Activated CD4-positive, alpha-beta T cell treated with anti-CD3 and anti-CD28 coated beads, Interleukin-2, amount 10 ng/mL, durations not matched to agents 24 days and 14 days (primary cell): ENCODE data around the gene WDR89. TPM values are rescaled to one million over a fixed set of nuclear protein-coding genes. Genes with fewer than 3 reads are reported as not detected.
A peak's percentile ranks its signal among the peaks of the same experiment; 100 is the strongest.
"Not testable (repeated sequence)": the region's sequence is repeated elsewhere in the genome, so short reads cannot be mapped to it uniquely, and the experiment has no call there.

Experiments used
- DNase-seq: peaks from one replicate; pipeline ENCODE4 v3.0.0; 2022
- H3K27ac Mint-ChIP-seq: one replicate; pipeline ENCODE4 v1.8.0; 2022; ENCODE audit warnings: mild to moderate bottlenecking, mixed read lengths
- H3K27me3 Mint-ChIP-seq: one replicate; pipeline ENCODE4 v1.8.0; 2022; ENCODE audit warnings: mixed read lengths
- H3K36me3 Mint-ChIP-seq: one replicate; pipeline ENCODE4 v1.8.0; 2022; ENCODE audit warnings: low read depth, mild to moderate bottlenecking, mixed read lengths
- H3K4me1 Mint-ChIP-seq: one replicate; pipeline ENCODE4 v1.8.0; 2021; ENCODE audit warnings: mixed read lengths
- H3K4me3 Mint-ChIP-seq: one replicate; pipeline ENCODE4 v1.8.0; 2022; ENCODE audit warnings: mild to moderate bottlenecking, moderate library complexity, mixed read lengths
- H3K9me3 Mint-ChIP-seq: one replicate; pipeline ENCODE4 v1.8.0; 2021; ENCODE audit warnings: mixed read lengths
- intact Hi-C: fragments of 100-400 bp; cut with micrococcal nuclease; formaldehyde crosslinking; loops from one replicate; pipeline ENCODE4 v1.15.1; 2023
- total RNA-seq: library from RNA; stranded (reverse); gene quantifications from 2 replicates; pipeline ENCODE4 v1.2.3, GENCODE V29; 2022

Gene WDR89
- total RNA-seq, 1 donor from 2014 or later: 33.1 TPM

GRCh38 chr14:63642229-63642611 is 549 bp upstream of the WDR89 start:
- Mint-ChIP-seq H3K9me3 (no peaks in the 10 kb centered on the region), H3K27me3 (no peaks in the 10 kb centered on the region), H3K36me3 (peaks cover 21% of the 10 kb centered on the region), H3K4me3 (peak overlapping the region; percentile 86), H3K4me1 (peaks cover 19% of the 10 kb centered on the region), H3K27ac (peak overlapping the region; percentile 93)
- intact Hi-C loops: loop anchor here (1.0 to 5.0 kb wide), 6 partner anchors 85 to 899 kb away; partner anchors contain the start of genes HSPA2, MTHFD1 and PPP2R5E
- peak; percentile 95 for DNase-seq

DNA sequence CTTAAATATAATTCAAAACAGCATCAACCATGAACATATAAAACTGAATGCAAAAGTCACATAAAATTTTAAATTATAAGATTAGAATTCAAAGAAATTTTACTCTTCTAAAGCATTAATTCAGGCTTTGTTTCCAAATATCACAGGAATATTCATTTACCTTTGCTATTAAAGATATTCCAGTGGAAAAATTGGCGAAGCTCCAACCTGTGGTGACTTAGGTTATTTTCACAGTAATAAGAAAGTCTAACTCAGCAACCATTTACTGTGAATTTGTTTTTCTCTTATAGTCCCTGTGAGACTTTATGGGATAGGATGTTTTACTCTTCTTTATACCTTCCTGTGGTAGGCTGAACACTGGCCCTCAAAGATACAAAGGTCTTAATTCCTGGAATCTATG is 3.2 kb downstream of the WDR89 start:
- intact Hi-C loops: no loop called here
- Mint-ChIP-seq H3K9me3 (peaks cover 24% of the 10 kb centered on the region), H3K4me1 (peaks cover 35% of the 10 kb centered on the region), H3K27ac (peak overlapping the region; percentile 54), H3K4me3 (peak overlapping the region; percentile 51), H3K27me3 (no peaks in the 10 kb centered on the region), H3K36me3 (peaks cover 45% of the 10 kb centered on the region)
- no peak for DNase-seq

GRCh38 chr14:63636094-63636635 is 5.5 kb downstream of the WDR89 start:
- peaks cover 35% of the 10 kb centered on the region for H3K4me1 Mint-ChIP-seq
- H3K36me3 Mint-ChIP-seq: peaks cover 45% of the 10 kb centered on the region
- H3K4me3 Mint-ChIP-seq, H3K27ac Mint-ChIP-seq, intact Hi-C loops, DNase-seq, H3K27me3 Mint-ChIP-seq: not testable (repeated sequence)
- H3K9me3 Mint-ChIP-seq: peaks cover 24% of the 10 kb centered on the region

GRCh38 chr14:63633801-63634200 is 7.9 kb downstream of the WDR89 start:
- H3K27me3 Mint-ChIP-seq: no peaks in the 10 kb centered on the region
- H3K27ac Mint-ChIP-seq: no peak overlapping the region
- peaks cover 43% of the 10 kb centered on the region for H3K36me3 Mint-ChIP-seq
- H3K9me3 Mint-ChIP-seq: peaks cover 24% of the 10 kb centered on the region
- no peak for DNase-seq
- H3K4me3 Mint-ChIP-seq: no peak overlapping the region
- H3K4me1 Mint-ChIP-seq: peaks cover 22% of the 10 kb centered on the region
- intact Hi-C loops: loop anchor here (2.0 kb wide), 1 partner anchor 245 kb away; no protein-coding TSS in a partner anchor

GRCh38 chr14:63632932-63633514 is 8.6 kb downstream of the WDR89 start:
- H3K27ac Mint-ChIP-seq: no peak overlapping the region
- intact Hi-C loops: loop anchor here (2.0 kb wide), 1 partner anchor 244 kb away; no protein-coding TSS in a partner anchor
- peak; percentile 62 for DNase-seq
- H3K36me3 Mint-ChIP-seq: peaks cover 38% of the 10 kb centered on the region
- peaks cover 24% of the 10 kb centered on the region for H3K9me3 Mint-ChIP-seq
- peaks cover 18% of the 10 kb centered on the region for H3K4me1 Mint-ChIP-seq
- H3K27me3 Mint-ChIP-seq: no peaks in the 10 kb centered on the region
- H3K4me3 Mint-ChIP-seq: no peak overlapping the region

DNA sequence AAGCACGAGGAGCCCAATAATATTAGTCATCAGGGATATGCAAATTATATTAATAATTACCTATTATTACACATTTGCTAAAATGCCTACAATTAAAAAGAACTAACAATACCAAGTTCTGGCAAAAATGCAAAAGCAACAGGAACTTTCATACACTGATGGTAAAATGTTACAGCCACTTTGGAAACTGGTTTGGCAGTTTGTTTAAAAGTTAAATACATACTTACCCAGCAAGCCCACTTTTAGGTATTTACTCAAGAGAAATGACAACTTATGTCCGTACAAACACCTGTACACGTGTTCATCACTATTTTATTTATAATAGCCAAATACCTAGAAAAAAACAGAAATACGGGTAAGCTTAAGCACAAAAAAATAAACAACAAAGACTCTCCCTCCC is 17.0 kb downstream of the WDR89 start:
- H3K4me3 Mint-ChIP-seq: no peak overlapping the region
- H3K36me3 Mint-ChIP-seq: peaks cover 35% of the 10 kb centered on the region
- intact Hi-C loops: no loop called here
- H3K4me1 Mint-ChIP-seq: peaks cover 10% of the 10 kb centered on the region
- no peaks in the 10 kb centered on the region for H3K9me3 Mint-ChIP-seq
- H3K27me3 Mint-ChIP-seq: no peaks in the 10 kb centered on the region
- no peak overlapping the region for H3K27ac Mint-ChIP-seq
- no peak for DNase-seq

DNA sequence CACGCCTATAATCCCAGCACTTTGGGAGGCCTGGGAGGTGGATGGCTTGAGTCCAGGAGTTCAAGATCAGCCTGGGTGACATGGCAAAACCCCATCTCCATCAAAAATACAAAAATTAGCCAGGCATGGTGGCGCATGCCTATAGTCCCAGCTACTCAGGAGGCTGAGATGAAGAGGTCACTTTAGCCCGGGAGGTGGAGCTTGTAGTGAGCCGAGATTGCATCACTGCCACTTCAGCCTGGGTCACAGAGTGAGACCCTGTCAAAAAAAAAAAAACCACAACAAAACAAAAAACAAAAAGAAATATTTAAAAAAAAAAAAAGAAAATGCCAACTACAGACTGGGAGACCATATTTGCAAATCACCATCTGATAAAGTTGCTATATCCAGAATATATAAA is 17.5 kb downstream of the WDR89 start:
- Mint-ChIP-seq H3K36me3 (peaks cover 31% of the 10 kb centered on the region), H3K27me3 (no peaks in the 10 kb centered on the region), H3K4me3 (no peak overlapping the region), H3K4me1 (peaks cover 10% of the 10 kb centered on the region), H3K27ac (no peak overlapping the region), H3K9me3 (no peaks in the 10 kb centered on the region)
- DNase-seq: no peak
- intact Hi-C loops: no loop called here

DNA sequence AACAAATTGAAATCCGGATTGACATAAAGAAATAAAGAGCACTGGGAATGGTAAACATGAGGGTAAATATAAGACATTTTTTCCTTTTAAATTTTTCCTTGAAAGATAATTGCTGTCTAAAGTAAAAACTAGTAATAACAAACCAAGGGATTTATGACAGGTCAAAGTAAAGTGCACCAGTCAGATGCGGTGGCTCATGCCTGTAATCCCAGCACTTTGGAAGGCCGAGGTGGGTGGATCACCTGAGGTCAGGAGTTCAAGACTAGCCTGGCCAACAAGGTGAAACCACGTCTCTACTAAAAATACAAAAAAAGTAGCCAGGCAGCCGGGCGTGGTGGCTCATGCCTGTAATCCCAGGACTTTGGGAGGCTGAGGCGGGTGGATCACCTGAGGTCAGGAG is 19.7 kb downstream of the WDR89 start:
- H3K4me3 Mint-ChIP-seq, H3K9me3 Mint-ChIP-seq, DNase-seq, intact Hi-C loops, H3K27ac Mint-ChIP-seq, H3K27me3 Mint-ChIP-seq: not testable (repeated sequence)
- Mint-ChIP-seq H3K36me3 (peaks cover 38% of the 10 kb centered on the region), H3K4me1 (peaks cover 16% of the 10 kb centered on the region)

GRCh38 chr14:63616015-63616414 is 25.7 kb downstream of the WDR89 start:
- Mint-ChIP-seq H3K9me3 (no peaks in the 10 kb centered on the region), H3K4me3 (no peak overlapping the region), H3K27ac (no peak overlapping the region), H3K4me1 (peaks cover 21% of the 10 kb centered on the region), H3K27me3 (no peaks in the 10 kb centered on the region), H3K36me3 (peaks cover 28% of the 10 kb centered on the region)
- no peak for DNase-seq
- intact Hi-C loops: no loop called here

GRCh38 chr14:63614679-63615363 is 26.9 kb downstream of the WDR89 start:
- no peak overlapping the region for H3K27ac Mint-ChIP-seq
- peaks cover 28% of the 10 kb centered on the region for H3K36me3 Mint-ChIP-seq
- no peaks in the 10 kb centered on the region for H3K9me3 Mint-ChIP-seq
- no peak overlapping the region for H3K4me3 Mint-ChIP-seq
- peaks cover 20% of the 10 kb centered on the region for H3K4me1 Mint-ChIP-seq
- H3K27me3 Mint-ChIP-seq: no peaks in the 10 kb centered on the region
- no peak for DNase-seq
- intact Hi-C loops: no loop called here

GRCh38 chr14:63611078-63611477 is 30.6 kb downstream of the WDR89 start:
- Mint-ChIP-seq H3K4me1 (peaks cover 8% of the 10 kb centered on the region), H3K9me3 (peaks cover 3% of the 10 kb centered on the region), H3K4me3 (no peak overlapping the region), H3K27me3 (no peaks in the 10 kb centered on the region), H3K36me3 (peaks cover 18% of the 10 kb centered on the region), H3K27ac (no peak overlapping the region)
- DNase-seq: no peak
- intact Hi-C loops: no loop called here

DNA sequence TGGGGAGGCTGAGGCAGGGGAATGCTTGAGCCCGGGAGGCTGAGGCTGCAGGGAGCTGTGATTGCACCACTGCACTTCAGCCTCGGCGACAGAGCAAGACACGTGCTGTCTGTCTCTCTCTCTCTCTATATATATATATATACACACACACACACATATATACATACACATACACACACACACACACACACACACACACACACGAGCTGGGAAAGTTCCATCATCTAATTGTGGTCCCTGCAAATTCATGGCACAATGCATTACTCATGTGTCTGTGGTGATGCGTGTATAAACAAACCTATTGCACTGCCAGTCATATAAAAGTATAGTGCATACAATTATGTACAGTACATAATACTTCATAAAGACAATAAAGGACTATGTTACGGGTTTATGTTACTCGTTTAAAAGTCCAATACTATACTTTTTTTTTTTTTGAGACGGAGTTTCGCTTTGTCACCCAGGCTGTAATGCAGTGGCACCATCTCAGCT is 36.6 kb downstream of the WDR89 start:
- intact Hi-C loops: no loop called here

DNA sequence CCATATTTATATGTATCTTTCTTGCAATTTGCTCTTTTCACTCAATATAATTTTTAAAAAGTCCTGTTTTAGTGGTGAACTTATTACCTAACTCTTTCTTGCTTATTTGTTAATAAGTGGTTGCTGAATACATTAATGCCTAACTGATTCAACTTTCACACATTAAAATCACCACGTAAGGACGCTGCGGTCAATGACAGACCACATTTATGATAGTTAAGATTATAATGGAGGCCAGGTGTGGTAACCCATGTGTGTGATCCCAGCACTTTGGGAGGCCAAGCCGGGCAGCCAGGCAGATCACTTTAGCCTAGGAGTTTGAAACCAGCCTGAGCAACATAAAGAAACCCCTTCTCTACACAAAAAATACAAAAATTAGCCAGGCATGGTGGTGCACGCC is 37.0 kb downstream of the WDR89 start:
- H3K36me3 Mint-ChIP-seq: peaks cover 39% of the 10 kb centered on the region
- peaks cover 3% of the 10 kb centered on the region for H3K9me3 Mint-ChIP-seq
- intact Hi-C loops: no loop called here
- H3K27me3 Mint-ChIP-seq: no peaks in the 10 kb centered on the region
- DNase-seq: no peak
- H3K4me3 Mint-ChIP-seq: no peak overlapping the region
- H3K27ac Mint-ChIP-seq: no peak overlapping the region
- H3K4me1 Mint-ChIP-seq: peaks cover 3% of the 10 kb centered on the region

More for the DNA sequence above, 36.6 kb downstream of the WDR89 start:
- H3K4me1 Mint-ChIP-seq: peaks cover 3% of the 10 kb centered on the region
- H3K36me3 Mint-ChIP-seq: peaks cover 37% of the 10 kb centered on the region
- no peak overlapping the region for H3K4me3 Mint-ChIP-seq
- H3K27me3 Mint-ChIP-seq: no peaks in the 10 kb centered on the region
- no peak for DNase-seq
- no peak overlapping the region for H3K27ac Mint-ChIP-seq
- peaks cover 3% of the 10 kb centered on the region for H3K9me3 Mint-ChIP-seq

- intact Hi-C loops: no loop called here
- H3K36me3 Mint-ChIP-seq: peaks cover 45% of the 10 kb centered on the region
- peaks cover 6% of the 10 kb centered on the region for H3K9me3 Mint-ChIP-seq
- H3K4me3 Mint-ChIP-seq: no peak overlapping the region
- no peak for DNase-seq
- H3K4me1 Mint-ChIP-seq: peaks cover 1% of the 10 kb centered on the region
- no peak overlapping the region for H3K27ac Mint-ChIP-seq
- no peaks in the 10 kb centered on the region for H3K27me3 Mint-ChIP-seq
These were observed 37.9 kb downstream of the WDR89 start for GRCh38 chr14:63603749-63604277.
